SK-N-SH treated with all-trans-retinoic acid at 6 μM for 48 hours (cell line): ENCODE measurements around the gene FOXN3.

ENCODE experiments used
- ATAC-seq: fragments of 200-7000 bp; cut with Tn5 transposase; 3 replicates; pipeline ENCODE4 v1.9.1; 2020; ENCODE audit warnings: mild to moderate bottlenecking, moderate library complexity
- ARNTL ChIP-seq: fragments of 450-650 bp; formaldehyde crosslinking; IDR thresholded peaks from 2 replicates; pipeline ENCODE4 v1.5.0; 2020; ENCODE audit warnings: low read depth, mild to moderate bottlenecking, moderate library complexity, borderline replicate concordance
- BACH2 ChIP-seq: fragments of 250-450 bp; sonication (Bioruptor Pico); IDR thresholded peaks from 2 replicates; pipeline ENCODE4 v1.9.0; 2021; ENCODE audit warnings: mild to moderate bottlenecking, borderline replicate concordance
- CSDC2 ChIP-seq: fragments of 250-450 bp; sonication (Bioruptor Pico); IDR thresholded peaks from 2 replicates; pipeline ENCODE4 v1.5.0; 2020; ENCODE audit warnings: mild to moderate bottlenecking, moderate library complexity
- ESRRG ChIP-seq: fragments of 250-450 bp; sonication (Bioruptor Pico); IDR thresholded peaks from 2 replicates; pipeline ENCODE4 v1.6.1; 2021; ENCODE audit warnings: mild to moderate bottlenecking
- GLIS3 ChIP-seq: fragments of 250-450 bp; sonication (Bioruptor Pico); IDR thresholded peaks from 2 replicates; pipeline ENCODE4 v1.5.0; 2020; ENCODE audit warnings: mild to moderate bottlenecking, moderate library complexity
- ISL1 ChIP-seq: fragments of 250-450 bp; sonication (Bioruptor Pico); IDR thresholded peaks from 2 replicates; pipeline ENCODE4 v2.1.2; 2022; ENCODE audit warnings: mild to moderate bottlenecking, moderate library complexity
- OSR1 ChIP-seq: fragments of 250-450 bp; sonication (Bioruptor Pico); IDR thresholded peaks from 2 replicates; pipeline ENCODE4 v1.8.0; 2022; ENCODE audit warnings: moderate library complexity, mild to moderate bottlenecking, inconsistent platforms
- PPARA ChIP-seq: fragments of 250-450 bp; sonication (Bioruptor Pico); IDR thresholded peaks from 2 replicates; pipeline ENCODE4 v1.5.0; 2020; ENCODE audit warnings: mild to moderate bottlenecking, borderline replicate concordance
- RARB ChIP-seq: fragments of 250-450 bp; sonication (Bioruptor Pico); IDR thresholded peaks from 2 replicates; pipeline ENCODE4 v1.8.0; 2021; ENCODE audit warnings: mild to moderate bottlenecking, moderate library complexity
- TCF4 ChIP-seq: fragments of 250-450 bp; sonication (Bioruptor Pico); IDR thresholded peaks from 2 replicates; pipeline ENCODE4 v1.8.0; 2021; ENCODE audit warnings: mild to moderate bottlenecking, moderate library complexity, borderline replicate concordance
- TOX ChIP-seq: fragments of 250-450 bp; sonication (Bioruptor Pico); IDR thresholded peaks from 2 replicates; pipeline ENCODE4 v1.8.0; 2021; ENCODE audit warnings: mild to moderate bottlenecking, moderate library complexity, borderline replicate concordance
- ZFP3 ChIP-seq: fragments of 250-450 bp; sonication (Bioruptor Pico); IDR thresholded peaks from 2 replicates; pipeline ENCODE4 v1.5.0; 2020; ENCODE audit warnings: mild to moderate bottlenecking, moderate library complexity
- ZFP30 ChIP-seq: fragments of 450-650 bp; formaldehyde crosslinking; IDR thresholded peaks from 2 replicates; pipeline ENCODE4 v1.5.0; 2022; ENCODE audit warnings: mild to moderate bottlenecking, moderate library complexity
- ZNF565 ChIP-seq: fragments of 450-650 bp; formaldehyde crosslinking; conservative IDR thresholded peaks from 2 replicates; pipeline ENCODE4 v1.5.0; 2020; ENCODE audit warnings: low read depth, mild to moderate bottlenecking, moderate library complexity
- ZNF70 ChIP-seq: fragments of 450-650 bp; formaldehyde crosslinking; IDR thresholded peaks from 2 replicates; pipeline ENCODE4 v1.5.0; 2020; ENCODE audit warnings: mild to moderate bottlenecking, moderate library complexity
- ZNF8 ChIP-seq: fragments of 450-650 bp; formaldehyde crosslinking; IDR thresholded peaks from 2 replicates; pipeline ENCODE4 v1.5.0; 2020; ENCODE audit warnings: mild to moderate bottlenecking, moderate library complexity
- TF ChIP-seq, protein P1 (sequence below): fragments of 250-450 bp; sonication (Bioruptor Pico); IDR thresholded peaks from 2 replicates; pipeline ENCODE4 v1.5.1; 2021; ENCODE audit warnings: mild to moderate bottlenecking, moderate library complexity
- TF ChIP-seq, protein P2 (sequence below): fragments of 250-450 bp; sonication (Bioruptor Pico); IDR thresholded peaks from 2 replicates; pipeline ENCODE4 v1.8.0; 2020; ENCODE audit warnings: mild to moderate bottlenecking, moderate library complexity, borderline replicate concordance
- TF ChIP-seq, protein P3 (sequence below): fragments of 250-450 bp; sonication (Bioruptor Pico); IDR thresholded peaks from 2 replicates; pipeline ENCODE4 v1.5.1; 2020; ENCODE audit warnings: low read depth, mild to moderate bottlenecking, moderate library complexity
- TF ChIP-seq, protein P4 (sequence below): fragments of 250-450 bp; sonication (Bioruptor Pico); IDR thresholded peaks from 2 replicates; pipeline ENCODE4 v1.8.0; 2021; ENCODE audit warnings: low read depth, mild to moderate bottlenecking, moderate library complexity, borderline replicate concordance
- TF ChIP-seq, protein P5 (sequence below): fragments of 250-450 bp; sonication (Bioruptor Pico); IDR thresholded peaks from 2 replicates; pipeline ENCODE4 v1.5.0; 2020; ENCODE audit warnings: mild to moderate bottlenecking, moderate library complexity

Gene FOXN3

DNA sequence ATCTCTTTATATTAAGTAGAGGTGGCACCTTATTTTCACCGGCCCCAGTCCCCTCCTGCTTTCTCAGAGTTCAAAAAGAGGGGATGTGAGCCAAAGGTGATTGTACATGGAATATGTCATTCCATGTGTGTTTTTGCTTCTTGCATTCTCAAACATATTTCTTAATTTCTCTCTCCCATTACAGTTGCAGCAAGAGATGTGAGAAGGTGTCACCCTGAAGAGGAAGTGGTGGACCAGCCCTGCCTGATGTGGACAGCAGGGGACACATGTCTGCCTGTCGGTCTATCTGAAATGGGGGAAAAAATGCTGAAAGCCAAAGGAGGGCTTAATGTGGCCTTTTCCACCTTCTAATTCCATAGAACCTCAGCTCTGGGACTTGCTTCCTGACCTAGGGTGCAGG is 1.9 kb upstream of the FOXN3 start:
- TF ChIP-seq, protein P1, sequence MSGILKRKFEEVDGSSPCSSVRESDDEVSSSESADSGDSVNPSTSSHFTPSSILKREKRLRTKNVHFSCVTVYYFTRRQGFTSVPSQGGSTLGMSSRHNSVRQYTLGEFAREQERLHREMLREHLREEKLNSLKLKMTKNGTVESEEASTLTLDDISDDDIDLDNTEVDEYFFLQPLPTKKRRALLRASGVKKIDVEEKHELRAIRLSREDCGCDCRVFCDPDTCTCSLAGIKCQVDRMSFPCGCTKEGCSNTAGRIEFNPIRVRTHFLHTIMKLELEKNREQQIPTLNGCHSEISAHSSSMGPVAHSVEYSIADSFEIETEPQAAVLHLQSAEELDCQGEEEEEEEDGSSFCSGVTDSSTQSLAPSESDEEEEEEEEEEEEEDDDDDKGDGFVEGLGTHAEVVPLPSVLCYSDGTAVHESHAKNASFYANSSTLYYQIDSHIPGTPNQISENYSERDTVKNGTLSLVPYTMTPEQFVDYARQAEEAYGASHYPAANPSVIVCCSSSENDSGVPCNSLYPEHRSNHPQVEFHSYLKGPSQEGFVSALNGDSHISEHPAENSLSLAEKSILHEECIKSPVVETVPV (CRISPR knock-in tag): no peak
- TF ChIP-seq CSDC2 (CRISPR knock-in tag): no peak
- TF ChIP-seq, protein P2, sequence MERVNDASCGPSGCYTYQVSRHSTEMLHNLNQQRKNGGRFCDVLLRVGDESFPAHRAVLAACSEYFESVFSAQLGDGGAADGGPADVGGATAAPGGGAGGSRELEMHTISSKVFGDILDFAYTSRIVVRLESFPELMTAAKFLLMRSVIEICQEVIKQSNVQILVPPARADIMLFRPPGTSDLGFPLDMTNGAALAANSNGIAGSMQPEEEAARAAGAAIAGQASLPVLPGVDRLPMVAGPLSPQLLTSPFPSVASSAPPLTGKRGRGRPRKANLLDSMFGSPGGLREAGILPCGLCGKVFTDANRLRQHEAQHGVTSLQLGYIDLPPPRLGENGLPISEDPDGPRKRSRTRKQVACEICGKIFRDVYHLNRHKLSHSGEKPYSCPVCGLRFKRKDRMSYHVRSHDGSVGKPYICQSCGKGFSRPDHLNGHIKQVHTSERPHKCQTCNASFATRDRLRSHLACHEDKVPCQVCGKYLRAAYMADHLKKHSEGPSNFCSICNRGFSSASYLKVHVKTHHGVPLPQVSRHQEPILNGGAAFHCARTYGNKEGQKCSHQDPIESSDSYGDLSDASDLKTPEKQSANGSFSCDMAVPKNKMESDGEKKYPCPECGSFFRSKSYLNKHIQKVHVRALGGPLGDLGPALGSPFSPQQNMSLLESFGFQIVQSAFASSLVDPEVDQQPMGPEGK (CRISPR knock-in tag): no peak
- TF ChIP-seq TOX: no peak
- no peak for TF ChIP-seq ESRRG (CRISPR knock-in tag)
- no peak for TF ChIP-seq ISL1
- no peak for TF ChIP-seq BACH2 (CRISPR knock-in tag)
- no peak for TF ChIP-seq PPARA (CRISPR knock-in tag)
- TF ChIP-seq, protein P3, sequence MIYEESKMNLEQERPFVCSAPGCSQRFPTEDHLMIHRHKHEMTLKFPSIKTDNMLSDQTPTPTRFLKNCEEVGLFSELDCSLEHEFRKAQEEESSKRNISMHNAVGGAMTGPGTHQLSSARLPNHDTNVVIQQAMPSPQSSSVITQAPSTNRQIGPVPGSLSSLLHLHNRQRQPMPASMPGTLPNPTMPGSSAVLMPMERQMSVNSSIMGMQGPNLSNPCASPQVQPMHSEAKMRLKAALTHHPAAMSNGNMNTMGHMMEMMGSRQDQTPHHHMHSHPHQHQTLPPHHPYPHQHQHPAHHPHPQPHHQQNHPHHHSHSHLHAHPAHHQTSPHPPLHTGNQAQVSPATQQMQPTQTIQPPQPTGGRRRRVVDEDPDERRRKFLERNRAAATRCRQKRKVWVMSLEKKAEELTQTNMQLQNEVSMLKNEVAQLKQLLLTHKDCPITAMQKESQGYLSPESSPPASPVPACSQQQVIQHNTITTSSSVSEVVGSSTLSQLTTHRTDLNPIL (CRISPR knock-in tag): no peak
- TF ChIP-seq ZNF70 (CRISPR knock-in tag): no peak
- TF ChIP-seq, protein P4, sequence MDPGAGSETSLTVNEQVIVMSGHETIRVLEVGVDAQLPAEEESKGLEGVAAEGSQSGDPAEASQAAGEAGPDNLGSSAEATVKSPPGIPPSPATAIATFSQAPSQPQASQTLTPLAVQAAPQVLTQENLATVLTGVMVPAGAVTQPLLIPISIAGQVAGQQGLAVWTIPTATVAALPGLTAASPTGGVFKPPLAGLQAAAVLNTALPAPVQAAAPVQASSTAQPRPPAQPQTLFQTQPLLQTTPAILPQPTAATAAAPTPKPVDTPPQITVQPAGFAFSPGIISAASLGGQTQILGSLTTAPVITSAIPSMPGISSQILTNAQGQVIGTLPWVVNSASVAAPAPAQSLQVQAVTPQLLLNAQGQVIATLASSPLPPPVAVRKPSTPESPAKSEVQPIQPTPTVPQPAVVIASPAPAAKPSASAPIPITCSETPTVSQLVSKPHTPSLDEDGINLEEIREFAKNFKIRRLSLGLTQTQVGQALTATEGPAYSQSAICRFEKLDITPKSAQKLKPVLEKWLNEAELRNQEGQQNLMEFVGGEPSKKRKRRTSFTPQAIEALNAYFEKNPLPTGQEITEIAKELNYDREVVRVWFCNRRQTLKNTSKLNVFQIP (CRISPR knock-in tag): no peak
- no peak for TF ChIP-seq GLIS3 (CRISPR knock-in tag)
- TF ChIP-seq OSR1 (CRISPR knock-in tag): no peak
- no peak for TF ChIP-seq ZFP30
- no peak for TF ChIP-seq ZNF565 (CRISPR knock-in tag)
- no peak for TF ChIP-seq TCF4 (CRISPR knock-in tag)
- TF ChIP-seq RARB (CRISPR knock-in tag): no peak
- TF ChIP-seq ZNF8 (CRISPR knock-in tag): no peak
- no peak for ATAC-seq

DNA sequence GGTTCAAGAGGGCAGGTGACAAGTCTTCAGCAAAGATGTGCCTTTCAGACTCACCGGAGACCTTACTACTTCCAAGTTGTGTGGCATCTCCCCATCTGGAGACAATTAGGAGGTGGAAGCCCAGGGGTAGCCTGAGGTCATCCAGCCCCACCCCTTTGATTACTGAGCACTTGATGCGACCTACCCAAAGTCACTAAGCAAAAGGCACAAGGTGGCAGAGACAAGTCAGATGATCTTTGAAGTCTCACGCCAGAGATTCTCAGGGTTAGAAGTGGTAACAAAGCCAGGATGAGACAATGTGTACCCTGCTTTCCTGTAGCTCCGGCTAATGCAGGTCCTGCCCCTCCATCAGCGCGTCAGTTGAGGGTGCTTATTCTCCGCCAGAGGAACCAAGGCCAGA is 1.4 kb upstream of the FOXN3 start:
- no peak for TF ChIP-seq CSDC2 (CRISPR knock-in tag)
- no peak for TF ChIP-seq ZNF70 (CRISPR knock-in tag)
- TF ChIP-seq PPARA (CRISPR knock-in tag): no peak
- TF ChIP-seq, protein P1 (CRISPR knock-in tag): no peak
- no peak for TF ChIP-seq ARNTL (CRISPR knock-in tag)
- TF ChIP-seq, protein P5, sequence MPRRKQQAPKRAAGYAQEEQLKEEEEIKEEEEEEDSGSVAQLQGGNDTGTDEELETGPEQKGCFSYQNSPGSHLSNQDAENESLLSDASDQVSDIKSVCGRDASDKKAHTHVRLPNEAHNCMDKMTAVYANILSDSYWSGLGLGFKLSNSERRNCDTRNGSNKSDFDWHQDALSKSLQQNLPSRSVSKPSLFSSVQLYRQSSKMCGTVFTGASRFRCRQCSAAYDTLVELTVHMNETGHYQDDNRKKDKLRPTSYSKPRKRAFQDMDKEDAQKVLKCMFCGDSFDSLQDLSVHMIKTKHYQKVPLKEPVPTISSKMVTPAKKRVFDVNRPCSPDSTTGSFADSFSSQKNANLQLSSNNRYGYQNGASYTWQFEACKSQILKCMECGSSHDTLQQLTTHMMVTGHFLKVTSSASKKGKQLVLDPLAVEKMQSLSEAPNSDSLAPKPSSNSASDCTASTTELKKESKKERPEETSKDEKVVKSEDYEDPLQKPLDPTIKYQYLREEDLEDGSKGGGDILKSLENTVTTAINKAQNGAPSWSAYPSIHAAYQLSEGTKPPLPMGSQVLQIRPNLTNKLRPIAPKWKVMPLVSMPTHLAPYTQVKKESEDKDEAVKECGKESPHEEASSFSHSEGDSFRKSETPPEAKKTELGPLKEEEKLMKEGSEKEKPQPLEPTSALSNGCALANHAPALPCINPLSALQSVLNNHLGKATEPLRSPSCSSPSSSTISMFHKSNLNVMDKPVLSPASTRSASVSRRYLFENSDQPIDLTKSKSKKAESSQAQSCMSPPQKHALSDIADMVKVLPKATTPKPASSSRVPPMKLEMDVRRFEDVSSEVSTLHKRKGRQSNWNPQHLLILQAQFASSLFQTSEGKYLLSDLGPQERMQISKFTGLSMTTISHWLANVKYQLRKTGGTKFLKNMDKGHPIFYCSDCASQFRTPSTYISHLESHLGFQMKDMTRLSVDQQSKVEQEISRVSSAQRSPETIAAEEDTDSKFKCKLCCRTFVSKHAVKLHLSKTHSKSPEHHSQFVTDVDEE: no peak
- TF ChIP-seq, protein P3 (CRISPR knock-in tag): no peak
- no peak for TF ChIP-seq ESRRG (CRISPR knock-in tag)
- TF ChIP-seq ZFP3 (CRISPR knock-in tag): no peak
- no peak for TF ChIP-seq OSR1 (CRISPR knock-in tag)
- no peak for ATAC-seq
